HEK293 (cell line): Measurements from ENCODE around the gene TADA3.

Experiments
- IKZF3 ChIP-seq: fragments of 450-650 bp; IDR thresholded peaks from 2 replicates; pipeline ENCODE4 v1.5.0; 2018; ENCODE audit warnings: missing biosample characterization, mild to moderate bottlenecking, missing genetic modification characterization, moderate library complexity
- ZFP37 ChIP-seq: fragments of 450-650 bp; formaldehyde crosslinking; IDR thresholded peaks from 2 replicates; pipeline ENCODE4 v1.5.1; 2016; ENCODE audit warnings: missing biosample characterization, missing genetic modification characterization
- TF ChIP-seq, protein P1 (sequence below): fragments of 450-650 bp; formaldehyde crosslinking; IDR thresholded peaks from 2 replicates; pipeline ENCODE4 v1.5.1; 2016; ENCODE audit warnings: missing biosample characterization, missing genetic modification characterization

DNA sequence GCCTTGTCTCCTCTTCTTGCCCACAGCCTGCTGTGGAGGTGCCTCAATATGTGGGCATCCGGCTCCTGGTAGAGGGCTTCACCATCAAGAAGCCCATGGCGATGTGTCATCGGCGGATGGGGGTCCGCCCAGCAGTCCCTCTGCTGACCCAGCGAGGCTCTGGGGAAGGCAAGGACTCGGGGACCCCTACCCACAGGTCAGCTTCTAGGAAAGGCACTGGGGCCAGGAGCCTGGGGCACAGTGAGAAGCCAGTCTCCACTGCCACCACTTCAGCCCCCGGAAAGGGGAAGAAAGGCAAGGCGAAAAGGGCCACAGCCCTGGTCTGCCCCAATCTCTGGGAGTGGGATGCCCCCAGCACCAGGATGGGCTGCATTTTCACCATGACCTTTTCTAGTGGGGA, 40.8 kb upstream of the TADA3 start:
- TF ChIP-seq, protein P1, sequence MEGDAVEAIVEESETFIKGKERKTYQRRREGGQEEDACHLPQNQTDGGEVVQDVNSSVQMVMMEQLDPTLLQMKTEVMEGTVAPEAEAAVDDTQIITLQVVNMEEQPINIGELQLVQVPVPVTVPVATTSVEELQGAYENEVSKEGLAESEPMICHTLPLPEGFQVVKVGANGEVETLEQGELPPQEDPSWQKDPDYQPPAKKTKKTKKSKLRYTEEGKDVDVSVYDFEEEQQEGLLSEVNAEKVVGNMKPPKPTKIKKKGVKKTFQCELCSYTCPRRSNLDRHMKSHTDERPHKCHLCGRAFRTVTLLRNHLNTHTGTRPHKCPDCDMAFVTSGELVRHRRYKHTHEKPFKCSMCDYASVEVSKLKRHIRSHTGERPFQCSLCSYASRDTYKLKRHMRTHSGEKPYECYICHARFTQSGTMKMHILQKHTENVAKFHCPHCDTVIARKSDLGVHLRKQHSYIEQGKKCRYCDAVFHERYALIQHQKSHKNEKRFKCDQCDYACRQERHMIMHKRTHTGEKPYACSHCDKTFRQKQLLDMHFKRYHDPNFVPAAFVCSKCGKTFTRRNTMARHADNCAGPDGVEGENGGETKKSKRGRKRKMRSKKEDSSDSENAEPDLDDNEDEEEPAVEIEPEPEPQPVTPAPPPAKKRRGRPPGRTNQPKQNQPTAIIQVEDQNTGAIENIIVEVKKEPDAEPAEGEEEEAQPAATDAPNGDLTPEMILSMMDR (tag by site-specific recombination): no peak
- TF ChIP-seq IKZF3 (tag by site-specific recombination) (no peak), ZFP37 (tag by site-specific recombination) (no peak)
